Upper lobe of left lung (tissue), 4 donors: ENCODE results near the gene DPCD.

ENCODE experiments used
- POLR2A ChIP-seq, 4 donors: fragments of 450-650 bp; IDR thresholded peaks; one replicate each; pipeline ENCODE4 v1.5.1; 2016 to 2017; ENCODE audit warnings: antibody characterized with exemption in 4 of 4, mild to moderate bottlenecking in 2 of 4
- POLR2AphosphoS5 ChIP-seq, 2 donors: sonication (generic); formaldehyde crosslinking; IDR thresholded peaks; one replicate each; pipeline ENCODE4 v1.5.1; 2017; ENCODE audit warnings: antibody characterized with exemption in 2 of 2
- TF ChIP-seq, protein P1 (sequence below), 6 experiments: fragments of 450-650 bp in 4 of 6; fragments of 200-600 bp in 2 of 6; sonication (generic) in 2 of 6; IDR thresholded peaks; one replicate each; pipeline ENCODE4 v1.5.1; 2016 to 2019; ENCODE audit warnings: antibody characterized with exemption in 6 of 6

DNA sequence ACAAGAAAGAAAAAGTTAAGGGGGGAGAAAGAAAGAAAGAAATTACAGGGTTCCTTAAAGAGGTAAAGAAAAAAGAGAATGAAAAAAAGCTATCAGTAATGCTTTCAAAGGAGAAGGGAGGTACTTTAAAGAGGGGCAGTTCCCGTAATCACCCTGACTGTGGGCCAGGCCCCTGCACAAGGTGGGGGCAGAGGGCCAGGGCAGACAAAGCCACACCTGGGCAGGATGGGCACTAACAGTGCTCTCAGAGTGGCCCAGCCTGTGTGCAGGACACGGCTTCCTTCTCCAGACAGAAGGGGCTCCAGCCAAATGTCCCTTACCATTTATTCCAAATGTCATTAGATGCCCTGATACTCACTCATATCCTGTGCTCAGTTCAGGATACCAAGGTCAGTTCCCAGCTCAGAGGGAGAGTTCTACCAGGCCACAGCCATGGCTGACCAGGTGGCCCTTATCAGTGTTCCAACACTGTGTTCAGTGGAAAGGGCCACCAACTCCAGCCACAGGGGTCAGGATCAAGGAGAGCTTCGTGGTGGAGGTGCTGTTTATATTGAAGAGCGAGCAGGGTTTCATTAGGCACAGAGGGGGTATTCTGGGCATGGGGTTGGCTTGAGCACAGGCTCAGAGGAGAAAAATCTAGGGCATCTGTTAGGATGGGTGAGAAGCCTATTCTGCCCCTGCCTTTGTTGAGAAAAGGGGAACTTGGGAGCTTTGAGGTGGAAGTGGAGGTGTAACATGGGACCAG, 29.9 kb downstream of the DPCD start:
- TF ChIP-seq, protein P1, sequence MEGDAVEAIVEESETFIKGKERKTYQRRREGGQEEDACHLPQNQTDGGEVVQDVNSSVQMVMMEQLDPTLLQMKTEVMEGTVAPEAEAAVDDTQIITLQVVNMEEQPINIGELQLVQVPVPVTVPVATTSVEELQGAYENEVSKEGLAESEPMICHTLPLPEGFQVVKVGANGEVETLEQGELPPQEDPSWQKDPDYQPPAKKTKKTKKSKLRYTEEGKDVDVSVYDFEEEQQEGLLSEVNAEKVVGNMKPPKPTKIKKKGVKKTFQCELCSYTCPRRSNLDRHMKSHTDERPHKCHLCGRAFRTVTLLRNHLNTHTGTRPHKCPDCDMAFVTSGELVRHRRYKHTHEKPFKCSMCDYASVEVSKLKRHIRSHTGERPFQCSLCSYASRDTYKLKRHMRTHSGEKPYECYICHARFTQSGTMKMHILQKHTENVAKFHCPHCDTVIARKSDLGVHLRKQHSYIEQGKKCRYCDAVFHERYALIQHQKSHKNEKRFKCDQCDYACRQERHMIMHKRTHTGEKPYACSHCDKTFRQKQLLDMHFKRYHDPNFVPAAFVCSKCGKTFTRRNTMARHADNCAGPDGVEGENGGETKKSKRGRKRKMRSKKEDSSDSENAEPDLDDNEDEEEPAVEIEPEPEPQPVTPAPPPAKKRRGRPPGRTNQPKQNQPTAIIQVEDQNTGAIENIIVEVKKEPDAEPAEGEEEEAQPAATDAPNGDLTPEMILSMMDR (IDR thresholded peaks at IDR 0.05) = no peak
- TF ChIP-seq POLR2A (IDR thresholded peaks at IDR 0.05) (no peak), POLR2AphosphoS5 (IDR thresholded peaks at IDR 0.05) (no peak)
